SU-DHL-6 (cell line): ENCODE measurements around the gene CH25H.

Experiments used
- H2AFZ ChIP-seq: fragments of 200-600 bp; sonication (generic); 2 replicates; pipeline ENCODE4 v1.6.1; 2014; ENCODE audit warnings: low read depth, mild to moderate bottlenecking, moderate library complexity, mixed read lengths, antibody characterized with exemption, low read length; ENCODE audit not compliant: severe bottlenecking
- H3F3A ChIP-seq: fragments of 200-600 bp; shearing (Covaris generic); 2 replicates; pipeline ENCODE4 v1.6.0; 2016; ENCODE audit warnings: antibody characterized with exemption, mild to moderate bottlenecking; ENCODE audit not compliant: insufficient read depth
- H3K27ac ChIP-seq: fragments of 200-600 bp; sonication (generic); 2 replicates; pipeline ENCODE4 v1.5.1; 2016; ENCODE audit warnings: low read depth, mild to moderate bottlenecking, low read length, moderate library complexity, mixed read lengths
- H3K27me3 ChIP-seq: fragments of 200-600 bp; sonication (generic), shearing (Covaris generic); 2 replicates; pipeline ENCODE4 v1.6.0; 2014; ENCODE audit warnings: mild to moderate bottlenecking, low read length
- H3K36me3 ChIP-seq: fragments of 200-600 bp; sonication (generic); 2 replicates; pipeline ENCODE4 v1.6.1; 2014; ENCODE audit warnings: mild to moderate bottlenecking, low read length, mixed read lengths
- H3K4me2 ChIP-seq: fragments of 300-600, 200-600 bp; shearing (Covaris generic), sonication (generic); 2 replicates; pipeline ENCODE4 v1.6.0; 2014; ENCODE audit warnings: low read length, low read depth, mild to moderate bottlenecking; ENCODE audit not compliant: poor library complexity, severe bottlenecking
- H3K4me3 ChIP-seq: fragments of 200-600 bp; sonication (generic); 2 replicates; pipeline ENCODE4 v1.5.1; 2014; ENCODE audit warnings: antibody characterized with exemption, low read length, mild to moderate bottlenecking, mixed read lengths; ENCODE audit not compliant: insufficient read depth, poor library complexity, severe bottlenecking
- H3K79me2 ChIP-seq: fragments of 200-600 bp; sonication (generic); 2 replicates; pipeline ENCODE4 v1.6.1; 2014; ENCODE audit warnings: mild to moderate bottlenecking, low read length, moderate library complexity; ENCODE audit not compliant: insufficient read depth
- H3K9ac ChIP-seq: fragments of 200-600 bp; sonication (generic); 2 replicates; pipeline ENCODE4 v1.7.0; 2014; ENCODE audit warnings: mild to moderate bottlenecking, low read length
- H3K9me2 ChIP-seq: fragments of 200-600 bp; sonication (generic); replicated peaks from 2 replicates; pipeline ENCODE4 v1.6.1; 2014; ENCODE audit warnings: low read length; ENCODE audit not compliant: insufficient read depth
- H3K9me3 ChIP-seq: fragments of 200-600 bp; sonication (generic); 2 replicates; pipeline ENCODE4 v1.6.1; 2014; ENCODE audit warnings: low read length, mixed read lengths; ENCODE audit not compliant: insufficient read depth
- H4K20me1 ChIP-seq: fragments of 200-600 bp; sonication (generic); 2 replicates; pipeline ENCODE4 v1.6.1; 2014; ENCODE audit warnings: low read depth, mild to moderate bottlenecking, antibody characterized with exemption, low read length, moderate library complexity, mixed read lengths
- EZH2phosphoT487 ChIP-seq: fragments of 200-600 bp; sonication (generic), shearing (Covaris generic); conservative IDR thresholded peaks from 2 replicates; pipeline ENCODE4 v1.6.1; 2018; ENCODE audit warnings: mild to moderate bottlenecking, antibody characterized with exemption, low read length, moderate library complexity, mixed read lengths
- TF ChIP-seq, protein P1 (sequence below): fragments of 200-600 bp; sonication (generic); IDR thresholded peaks from one replicate; pipeline ENCODE4 v1.5.1; 2017; ENCODE audit warnings: antibody characterized with exemption, mild to moderate bottlenecking, low read length, moderate library complexity; ENCODE audit not compliant: insufficient read depth, poor library complexity, severe bottlenecking

Gene CH25H

DNA sequence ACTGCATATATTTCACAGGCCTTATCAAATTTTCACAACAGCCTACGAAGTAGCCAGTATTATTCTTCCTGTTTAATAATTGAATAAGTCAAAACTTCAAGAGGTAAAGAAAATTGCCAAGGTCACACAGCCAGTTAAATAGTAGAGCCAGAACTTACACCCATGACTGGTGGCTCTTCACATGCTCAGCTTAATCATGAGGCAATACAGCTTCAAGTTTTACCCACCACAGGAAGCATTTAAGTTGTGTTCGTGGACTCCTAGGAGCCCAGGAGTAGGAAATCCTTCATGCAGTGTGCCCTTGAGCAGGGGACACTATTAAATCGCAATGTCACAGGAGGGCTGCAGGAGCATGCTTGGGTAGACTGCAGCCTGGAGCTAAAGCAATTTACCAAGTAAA, 33.4 kb upstream of the CH25H start:
- Histone ChIP-seq H3K9ac (no peak overlapping the region), H3K9me3 (no peaks in the 10 kb centered on the region), H3K9me2 (no peaks in the 10 kb centered on the region), H3F3A (0 out of 2 replicates have a peak, but pooled peaks cover under 1% of the 10 kb centered on the region), H3K27me3 (no peaks in the 10 kb centered on the region), H3K79me2 (no peaks in the 10 kb centered on the region), H4K20me1 (no peaks in the 10 kb centered on the region), H3K4me2 (no peak overlapping the region), H2AFZ (no peak overlapping the region), H3K36me3 (no peaks in the 10 kb centered on the region), H3K4me3 (no peak overlapping the region), H3K27ac (no peak overlapping the region)
- TF ChIP-seq EZH2phosphoT487: no peak
- TF ChIP-seq, protein P1, sequence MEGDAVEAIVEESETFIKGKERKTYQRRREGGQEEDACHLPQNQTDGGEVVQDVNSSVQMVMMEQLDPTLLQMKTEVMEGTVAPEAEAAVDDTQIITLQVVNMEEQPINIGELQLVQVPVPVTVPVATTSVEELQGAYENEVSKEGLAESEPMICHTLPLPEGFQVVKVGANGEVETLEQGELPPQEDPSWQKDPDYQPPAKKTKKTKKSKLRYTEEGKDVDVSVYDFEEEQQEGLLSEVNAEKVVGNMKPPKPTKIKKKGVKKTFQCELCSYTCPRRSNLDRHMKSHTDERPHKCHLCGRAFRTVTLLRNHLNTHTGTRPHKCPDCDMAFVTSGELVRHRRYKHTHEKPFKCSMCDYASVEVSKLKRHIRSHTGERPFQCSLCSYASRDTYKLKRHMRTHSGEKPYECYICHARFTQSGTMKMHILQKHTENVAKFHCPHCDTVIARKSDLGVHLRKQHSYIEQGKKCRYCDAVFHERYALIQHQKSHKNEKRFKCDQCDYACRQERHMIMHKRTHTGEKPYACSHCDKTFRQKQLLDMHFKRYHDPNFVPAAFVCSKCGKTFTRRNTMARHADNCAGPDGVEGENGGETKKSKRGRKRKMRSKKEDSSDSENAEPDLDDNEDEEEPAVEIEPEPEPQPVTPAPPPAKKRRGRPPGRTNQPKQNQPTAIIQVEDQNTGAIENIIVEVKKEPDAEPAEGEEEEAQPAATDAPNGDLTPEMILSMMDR: no peak

DNA sequence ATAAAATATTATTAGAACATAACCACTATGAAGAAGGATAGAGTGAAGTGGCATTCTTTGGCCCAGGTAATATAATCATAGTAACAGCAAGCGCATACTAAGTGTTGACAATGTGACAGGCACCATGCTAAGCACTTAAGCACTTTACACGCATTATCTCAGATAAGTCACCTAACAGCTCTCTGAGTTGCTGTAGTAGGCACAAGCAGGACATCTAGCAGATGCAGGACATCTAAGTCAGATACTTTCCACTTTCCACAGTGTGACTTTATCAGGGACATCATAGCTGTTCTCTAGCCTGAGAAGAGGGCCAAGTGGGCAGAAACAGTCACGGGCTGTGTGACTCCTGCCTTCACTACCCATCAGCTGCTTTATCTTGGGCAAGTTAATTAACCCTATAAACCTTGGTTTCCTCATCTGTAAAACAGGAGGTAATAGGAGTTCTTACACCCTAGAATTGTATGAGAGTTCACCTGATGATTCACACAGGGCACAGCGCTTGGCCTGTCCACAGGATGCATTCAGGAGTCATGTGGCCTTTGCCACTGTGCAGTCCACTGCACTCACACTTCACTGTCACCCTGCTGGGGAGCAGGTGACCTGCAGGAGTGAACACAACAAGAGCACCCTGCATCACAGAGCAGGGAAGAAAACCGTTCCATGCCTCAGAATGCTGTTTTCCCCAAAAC, 32.0 kb upstream of the CH25H start:
- no peak overlapping the region for H3K4me3 ChIP-seq
- no peak for TF ChIP-seq EZH2phosphoT487
- TF ChIP-seq, protein P1: no peak
- H3K9me3 ChIP-seq: no peaks in the 10 kb centered on the region
- no peaks in the 10 kb centered on the region for H4K20me1 ChIP-seq
- no peaks in the 10 kb centered on the region for H3K36me3 ChIP-seq
- H3F3A ChIP-seq: no peaks in the 10 kb centered on the region
- no peak overlapping the region for H3K27ac ChIP-seq
- no peaks in the 10 kb centered on the region for H3K27me3 ChIP-seq
- H3K79me2 ChIP-seq: no peaks in the 10 kb centered on the region
- H2AFZ ChIP-seq: no peak overlapping the region
- no peak overlapping the region for H3K4me2 ChIP-seq
- H3K9me2 ChIP-seq: no peaks in the 10 kb centered on the region
- H3K9ac ChIP-seq: no peak overlapping the region

DNA sequence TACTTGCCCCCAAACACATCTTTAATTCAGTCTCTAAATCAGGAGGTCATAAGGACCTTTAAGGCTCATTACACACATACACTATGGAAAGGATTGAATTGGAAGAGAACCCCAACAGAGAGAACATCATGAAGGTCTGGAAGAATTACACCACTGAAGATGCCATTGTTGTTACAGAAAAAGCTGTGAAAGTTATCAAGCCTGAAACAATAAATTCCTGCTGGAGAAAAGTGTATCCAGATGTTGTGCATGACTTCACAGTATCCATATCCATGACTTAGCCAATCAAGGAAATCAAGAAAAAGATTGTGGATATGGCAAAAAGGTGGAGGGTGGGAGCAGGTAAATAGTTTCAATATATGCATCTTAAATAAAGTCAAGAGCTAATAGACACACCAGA, 30.7 kb upstream of the CH25H start:
- no peak overlapping the region for H2AFZ ChIP-seq
- H3K9me2 ChIP-seq: no peaks in the 10 kb centered on the region
- H4K20me1 ChIP-seq: no peaks in the 10 kb centered on the region
- no peak overlapping the region for H3K9ac ChIP-seq
- H3K36me3 ChIP-seq: no peaks in the 10 kb centered on the region
- H3K4me3 ChIP-seq: no peak overlapping the region
- H3K4me2 ChIP-seq: no peak overlapping the region
- no peaks in the 10 kb centered on the region for H3K9me3 ChIP-seq
- H3K27me3 ChIP-seq: no peaks in the 10 kb centered on the region
- H3K27ac ChIP-seq: no peak overlapping the region
- no peaks in the 10 kb centered on the region for H3F3A ChIP-seq
- no peak for TF ChIP-seq EZH2phosphoT487
- TF ChIP-seq, protein P1: no peak
- H3K79me2 ChIP-seq: no peaks in the 10 kb centered on the region
